T-helper 1 cell treated with Interleukin-12 subunit alpha and Interleukin-12 subunit beta and Interleukin-4 antibody, amounts not matched to agents 30 μg/mL and 1 μg/mL, for 36 hours (primary cell): ENCODE measurements around the gene CUX1.
"Not testable (repeated sequence)": the region's sequence is repeated elsewhere in the genome, so short reads cannot be mapped to it uniquely, and the experiment has no call there.

Experiments used
- H3K27ac Mint-ChIP-seq: one replicate; pipeline ENCODE4 v1.8.0; 2021; ENCODE audit warnings: mild to moderate bottlenecking, mixed read lengths
- H3K27me3 Mint-ChIP-seq: one replicate; pipeline ENCODE4 v1.8.0; 2021; ENCODE audit warnings: low read depth, mixed read lengths
- H3K36me3 Mint-ChIP-seq: one replicate; pipeline ENCODE4 v1.8.0; 2021; ENCODE audit warnings: low read depth, mixed read lengths
- H3K4me1 Mint-ChIP-seq: one replicate; pipeline ENCODE4 v1.8.0; 2021; ENCODE audit warnings: low read depth, mixed read lengths
- H3K4me3 Mint-ChIP-seq: one replicate; pipeline ENCODE4 v1.8.0; 2021; ENCODE audit warnings: mild to moderate bottlenecking, moderate library complexity, mixed read lengths
- H3K9me3 Mint-ChIP-seq: one replicate; pipeline ENCODE4 v1.8.0; 2021; ENCODE audit warnings: mixed read lengths

The CUX1 gene

GRCh38 chr7:102000123-102000522, 182.7 kb downstream of the CUX1 start:
- H3K27me3 Mint-ChIP-seq, result no peaks in the 10 kb centered on the region
- H3K27ac Mint-ChIP-seq, result no peak overlapping the region
- H3K4me3 Mint-ChIP-seq, result no peak overlapping the region
- H3K9me3 Mint-ChIP-seq, result no peaks in the 10 kb centered on the region
- H3K4me1 Mint-ChIP-seq, result peaks cover 4% of the 10 kb centered on the region
- H3K36me3 Mint-ChIP-seq, result no peaks in the 10 kb centered on the region

- Mint-ChIP-seq H3K27ac (no peak overlapping the region), H3K36me3 (no peaks in the 10 kb centered on the region), H3K4me3 (no peak overlapping the region), H3K9me3 (no peaks in the 10 kb centered on the region), H3K27me3 (no peaks in the 10 kb centered on the region), H3K4me1 (no peaks in the 10 kb centered on the region)
Measured at GRCh38 chr7:102004229-102004628, 186.8 kb downstream of the CUX1 start.

DNA sequence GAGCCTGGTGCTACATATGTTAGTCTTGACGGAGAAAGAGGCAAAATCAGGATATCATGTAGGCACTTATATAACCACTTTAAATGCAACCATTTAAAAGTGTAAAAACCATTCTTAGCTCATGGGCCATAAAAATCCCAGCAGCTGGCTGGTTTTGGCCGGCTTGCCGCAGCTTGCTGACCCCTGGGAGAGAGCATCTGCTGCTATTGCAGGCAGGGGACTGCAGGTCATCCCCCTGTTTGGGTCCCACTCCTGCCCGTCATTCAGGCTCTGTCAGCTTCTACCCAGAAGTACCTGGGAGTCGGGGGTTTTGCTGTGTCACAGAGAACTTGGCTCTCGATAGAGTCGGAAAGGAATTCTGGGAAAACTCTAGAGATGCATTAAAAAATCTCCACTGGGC, 187.4 kb downstream of the CUX1 start:
- no peaks in the 10 kb centered on the region for H3K36me3 Mint-ChIP-seq
- no peak overlapping the region for H3K4me3 Mint-ChIP-seq
- H3K4me1 Mint-ChIP-seq, result no peaks in the 10 kb centered on the region
- H3K9me3 Mint-ChIP-seq, result no peaks in the 10 kb centered on the region
- H3K27me3 Mint-ChIP-seq, result no peaks in the 10 kb centered on the region
- H3K27ac Mint-ChIP-seq, result no peak overlapping the region

DNA sequence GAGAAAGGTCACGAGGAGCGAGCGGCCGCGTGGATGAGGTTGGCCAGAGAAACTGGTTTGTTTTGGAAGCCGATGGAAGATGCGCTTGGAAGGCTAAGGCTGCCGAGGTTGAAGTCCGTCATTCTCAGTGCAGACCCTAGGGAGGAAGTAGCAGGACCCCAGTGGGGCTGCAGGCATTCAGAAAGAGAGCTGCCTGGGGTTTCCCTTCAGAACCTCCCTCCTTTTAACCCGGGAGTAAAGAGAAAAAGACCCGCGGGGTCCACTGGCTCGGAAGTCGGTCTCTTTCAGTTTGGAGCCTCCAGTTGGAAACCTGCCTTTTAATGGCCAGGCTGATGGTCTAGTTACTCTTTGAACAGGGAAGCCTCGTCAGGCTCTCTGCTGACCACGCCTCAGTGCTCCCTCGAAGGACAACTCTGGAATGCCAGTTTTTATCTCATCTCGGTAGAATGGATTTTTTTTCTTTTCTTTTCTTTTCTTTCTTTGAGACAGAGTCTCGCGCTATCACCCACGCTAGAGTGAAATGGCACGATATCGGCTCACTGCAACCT, 188.6 kb downstream of the CUX1 start:
- Mint-ChIP-seq H3K4me3 (no peak overlapping the region), H3K36me3 (no peaks in the 10 kb centered on the region), H3K27ac (no peak overlapping the region), H3K27me3 (no peaks in the 10 kb centered on the region), H3K4me1 (no peaks in the 10 kb centered on the region), H3K9me3 (no peaks in the 10 kb centered on the region)

DNA sequence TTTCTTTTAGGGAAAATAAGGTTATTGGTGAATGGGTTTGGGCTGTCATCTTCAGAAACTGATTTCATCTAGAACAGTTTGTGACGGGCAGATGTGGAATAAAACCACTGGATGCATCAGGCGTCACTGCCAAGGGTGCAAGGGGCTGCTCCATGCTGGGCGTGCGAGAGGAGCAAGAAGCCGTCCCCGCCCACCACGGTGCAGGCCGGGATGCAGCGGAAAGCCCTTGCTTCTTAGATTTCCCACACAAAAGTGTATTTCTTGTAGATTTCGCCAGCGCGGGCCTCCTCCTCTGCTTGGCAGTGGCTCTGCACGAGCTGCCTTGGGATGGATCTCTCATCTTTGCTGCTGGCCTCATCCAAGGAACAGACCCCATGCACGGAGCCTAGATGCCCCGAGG, 189.3 kb downstream of the CUX1 start:
- Mint-ChIP-seq H3K27me3 (no peaks in the 10 kb centered on the region), H3K4me1 (no peaks in the 10 kb centered on the region), H3K27ac (no peak overlapping the region), H3K9me3 (no peaks in the 10 kb centered on the region), H3K4me3 (no peak overlapping the region), H3K36me3 (no peaks in the 10 kb centered on the region)

DNA sequence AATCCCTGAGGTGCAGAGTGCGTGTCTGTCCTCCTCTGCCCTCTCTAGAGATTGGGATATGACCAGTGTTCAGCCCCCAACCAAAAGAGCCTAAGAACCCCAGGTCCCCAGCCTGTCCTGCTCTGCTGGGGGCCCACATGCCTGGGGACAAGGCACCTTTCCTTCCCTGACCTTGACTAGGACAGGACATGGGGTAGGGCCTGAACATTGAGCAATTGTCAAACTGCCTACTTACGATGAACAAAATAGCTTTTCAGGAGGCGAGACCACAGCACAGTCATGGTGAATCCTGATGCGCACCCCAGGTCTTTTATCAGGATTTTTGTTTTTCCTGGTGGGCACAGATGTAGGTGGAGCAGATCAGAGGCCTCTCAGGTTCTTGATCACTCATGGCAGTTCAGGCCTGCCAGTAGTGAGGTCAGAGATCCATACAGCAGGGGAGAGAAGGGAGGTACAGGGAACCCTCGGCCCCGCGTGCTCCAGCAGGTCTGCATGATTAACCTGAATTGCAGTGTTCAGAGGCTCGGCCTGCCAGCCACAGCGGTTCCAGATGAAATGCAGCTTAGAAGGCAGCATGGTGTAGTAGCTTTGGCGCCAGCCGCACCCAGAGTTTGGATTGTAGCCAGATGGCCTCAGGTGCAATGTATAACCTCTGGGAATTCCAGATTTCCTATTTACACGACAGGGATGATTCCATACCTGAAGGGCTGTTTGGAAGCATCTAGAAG, 191.3 kb downstream of the CUX1 start:
- H3K4me3 Mint-ChIP-seq, result no peak overlapping the region
- no peaks in the 10 kb centered on the region for H3K4me1 Mint-ChIP-seq
- no peaks in the 10 kb centered on the region for H3K27me3 Mint-ChIP-seq
- no peak overlapping the region for H3K27ac Mint-ChIP-seq
- no peaks in the 10 kb centered on the region for H3K36me3 Mint-ChIP-seq
- H3K9me3 Mint-ChIP-seq, result no peaks in the 10 kb centered on the region

- no peak overlapping the region for H3K27ac Mint-ChIP-seq
- H3K4me1 Mint-ChIP-seq, result no peaks in the 10 kb centered on the region
- no peak overlapping the region for H3K4me3 Mint-ChIP-seq
Measured at GRCh38 chr7:102009628-102010027, 192.2 kb downstream of the CUX1 start.

GRCh38 chr7:102012112-102012830, 194.8 kb downstream of the CUX1 start:
- not testable (repeated sequence) for H3K36me3 Mint-ChIP-seq, H3K27me3 Mint-ChIP-seq, H3K27ac Mint-ChIP-seq, H3K9me3 Mint-ChIP-seq, H3K4me1 Mint-ChIP-seq, H3K4me3 Mint-ChIP-seq

More at GRCh38 chr7:102009628-102010027, 192.2 kb downstream of the CUX1 start:
- Mint-ChIP-seq H3K36me3 (no peaks in the 10 kb centered on the region), H3K9me3 (no peaks in the 10 kb centered on the region), H3K27me3 (no peaks in the 10 kb centered on the region)

GRCh38 chr7:102012941-102013461, 195.6 kb downstream of the CUX1 start:
- no peaks in the 10 kb centered on the region for H3K36me3 Mint-ChIP-seq
- H3K4me3 Mint-ChIP-seq, result no peak overlapping the region
- no peaks in the 10 kb centered on the region for H3K27me3 Mint-ChIP-seq
- H3K4me1 Mint-ChIP-seq, result no peaks in the 10 kb centered on the region
- no peaks in the 10 kb centered on the region for H3K9me3 Mint-ChIP-seq
- H3K27ac Mint-ChIP-seq, result no peak overlapping the region

GRCh38 chr7:102018876-102019275, 201.4 kb downstream of the CUX1 start:
- H3K4me1 Mint-ChIP-seq, result no peaks in the 10 kb centered on the region
- no peaks in the 10 kb centered on the region for H3K36me3 Mint-ChIP-seq
- no peaks in the 10 kb centered on the region for H3K9me3 Mint-ChIP-seq
- no peak overlapping the region for H3K4me3 Mint-ChIP-seq
- H3K27me3 Mint-ChIP-seq, result no peaks in the 10 kb centered on the region
- no peak overlapping the region for H3K27ac Mint-ChIP-seq

- Mint-ChIP-seq H3K27me3 (no peaks in the 10 kb centered on the region), H3K36me3 (no peaks in the 10 kb centered on the region), H3K27ac (no peak overlapping the region), H3K4me3 (no peak overlapping the region), H3K9me3 (no peaks in the 10 kb centered on the region), H3K4me1 (no peaks in the 10 kb centered on the region)
Measured at GRCh38 chr7:102019461-102019860, 202.0 kb downstream of the CUX1 start.

DNA sequence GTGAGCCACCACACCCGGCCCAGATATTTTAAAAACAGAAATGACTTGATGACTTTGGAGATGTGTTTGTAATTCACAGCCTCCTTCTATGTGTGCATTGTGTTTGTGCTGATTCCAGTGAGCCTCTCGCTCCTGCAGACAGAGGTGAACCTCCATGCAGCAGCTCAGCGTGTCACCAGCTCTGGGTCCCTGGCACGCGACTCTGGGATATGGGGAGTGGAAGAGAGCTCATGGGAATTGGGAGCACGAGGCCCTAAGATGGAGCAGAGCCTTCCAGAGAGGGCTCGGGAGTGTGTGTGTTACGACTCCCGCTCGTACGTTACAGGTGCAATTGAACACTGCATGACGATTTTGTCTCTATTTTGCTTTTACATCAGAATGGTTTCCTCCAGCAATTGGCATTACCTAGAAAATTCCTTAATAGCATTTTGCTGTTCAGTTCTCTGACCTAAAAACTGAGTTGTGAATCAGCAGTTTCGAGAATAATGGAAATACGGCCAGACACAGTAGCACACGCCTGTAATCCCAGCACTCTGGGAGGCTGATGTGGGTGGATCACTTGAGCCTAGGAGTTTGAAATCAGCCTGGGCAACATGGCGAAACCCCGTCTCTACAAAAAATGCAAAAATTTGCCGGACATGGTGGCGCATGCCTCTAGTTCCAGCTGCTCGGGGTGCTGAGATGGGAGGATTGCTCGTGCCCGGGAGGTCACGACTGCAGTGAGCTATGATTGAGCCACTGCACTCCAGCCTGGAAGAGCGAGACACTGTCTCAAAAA, 204.6 kb downstream of the CUX1 start:
- Mint-ChIP-seq H3K27me3 (no peaks in the 10 kb centered on the region), H3K36me3 (no peaks in the 10 kb centered on the region), H3K4me1 (no peaks in the 10 kb centered on the region), H3K4me3 (no peak overlapping the region), H3K27ac (no peak overlapping the region), H3K9me3 (no peaks in the 10 kb centered on the region)

DNA sequence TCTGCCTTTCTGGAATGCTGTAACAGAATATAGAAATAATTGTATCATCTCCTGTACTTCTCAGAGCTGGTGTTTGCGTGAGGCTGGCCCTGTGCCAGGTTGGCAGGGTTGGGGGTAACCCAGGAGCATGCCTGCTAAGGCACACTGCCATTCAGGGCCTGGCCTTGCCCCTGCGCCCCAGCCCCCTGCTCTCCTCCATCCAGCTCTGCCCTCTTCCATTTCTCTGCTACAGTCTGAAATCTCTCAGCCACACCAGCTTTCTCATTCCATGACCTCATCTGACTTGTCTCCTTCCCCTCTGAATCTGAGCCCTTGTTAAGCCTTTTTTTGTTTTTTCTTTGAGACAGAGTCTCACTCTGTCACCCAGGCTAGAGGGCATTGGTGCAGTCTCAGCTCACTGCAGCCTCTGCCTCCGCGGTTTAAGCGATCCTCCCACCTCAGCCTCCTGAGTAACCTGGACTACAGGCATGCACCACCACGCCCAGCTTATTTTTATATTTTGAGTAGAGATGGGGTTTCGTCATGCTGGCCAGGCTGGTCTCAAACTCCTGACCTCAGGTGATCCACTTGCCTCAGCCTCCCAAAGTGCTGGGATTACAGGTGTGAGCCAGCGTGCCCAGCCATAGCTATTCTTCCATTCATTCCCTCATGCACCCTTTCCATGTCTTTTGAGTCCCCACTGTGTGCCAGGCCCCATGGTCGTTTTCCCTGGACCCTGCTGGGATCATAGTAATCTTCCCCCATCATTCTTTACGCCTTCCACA, 206.8 kb downstream of the CUX1 start:
- no peaks in the 10 kb centered on the region for H3K36me3 Mint-ChIP-seq
- H3K4me3 Mint-ChIP-seq, result no peak overlapping the region
- H3K27me3 Mint-ChIP-seq, result no peaks in the 10 kb centered on the region
- H3K4me1 Mint-ChIP-seq, result peaks cover 8% of the 10 kb centered on the region
- no peaks in the 10 kb centered on the region for H3K9me3 Mint-ChIP-seq
- H3K27ac Mint-ChIP-seq, result no peak overlapping the region
